HepG2 (cell line): ENCODE data around the gene IGSF21. TPM values are rescaled to one million over a fixed set of nuclear protein-coding genes. Genes with fewer than 3 reads are reported as not detected.

Experiments used
- ATAC-seq: fragments of 200-7000 bp; cut with Tn5 transposase; 3 replicates; pipeline ENCODE4 v1.9.1; 2020; ENCODE audit warnings: mild to moderate bottlenecking, moderate library complexity
- BruUV-seq: library from RNA; stranded (reverse); fragments of 400-500 nt; replicated peaks from 2 replicates; lab custom pipeline; 2021; lab: Mats Ljungman, UMichigan
- CTCF ChIA-PET: fragments of 300-600 bp; formaldehyde crosslinking; extraction: SDS; loops from one replicate; lab custom pipeline; 2021; ENCODE audit warnings: low total read pairs, inconsistent platforms, low intra/inter-chr PET ratio; lab: Yijun Ruan, JAX
- POLR2A ChIA-PET: fragments of 350-600 bp; sonication (Branson Sonifier 250); formaldehyde crosslinking; loops from one replicate; lab custom pipeline; 2020; ENCODE audit warnings: antibody characterized with exemption, inconsistent platforms; lab: Yijun Ruan, JAX
- DNase-seq: peaks from one replicate; pipeline ENCODE4 v3.0.0-alpha.2; 2015; ENCODE audit warnings: low spot score
- FAIRE-seq: peaks from 3 replicates; lab custom pipeline; 2011; peaks lifted over from hg19 to GRCh38; lab: Jason Lieb, UNC
- H2AFZ ChIP-seq: one replicate; pipeline ENCODE4 v1.6.1; 2011; ENCODE audit warnings: low read length, inconsistent platforms
- H3K27ac ChIP-seq: fragments of 300-600 bp; 3 replicates; pipeline ENCODE4 v1.8.0; 2011; ENCODE audit warnings: mixed run types, mild to moderate bottlenecking, mixed read lengths, low read length, inconsistent platforms; ENCODE audit not compliant: insufficient read depth; ENCODE audit errors: extremely low read length
- H3K27me3 ChIP-seq, 2 experiments: fragments of 200-600 bp in 1 of 2; 2 replicates in 1 of 2; 3 replicates in 1 of 2; pipeline versions ENCODE4 v1.6.0 to v1.8.0; 2011; ENCODE audit warnings: low read length in 2 of 2, mild to moderate bottlenecking in 2 of 2, moderate library complexity in 2 of 2, inconsistent platforms in 1 of 2; ENCODE audit not compliant: insufficient read depth in 2 of 2, control insufficient read depth in 1 of 2
- H3K36me3 ChIP-seq, 2 experiments: fragments of 200-600 bp in 1 of 2; replicated peaks in 1 of 2; 2 replicates in 1 of 2; 3 replicates in 1 of 2; pipeline versions ENCODE4 v1.5.1 to v1.8.0; 2011; ENCODE audit warnings: low read length in 2 of 2, inconsistent platforms in 1 of 2; ENCODE audit not compliant: insufficient read depth in 2 of 2, control insufficient read depth in 1 of 2
- H3K4me1 ChIP-seq: 2 replicates; pipeline ENCODE4 v1.5.1; 2012; ENCODE audit warnings: low read length, inconsistent platforms; ENCODE audit not compliant: insufficient read depth
- H3K4me2 ChIP-seq: 2 replicates; pipeline ENCODE4 v1.6.0; 2011; ENCODE audit warnings: low read depth, low read length, inconsistent platforms
- H3K4me3 ChIP-seq, 3 experiments: fragments of 200-600 bp in 1 of 3; sonication (generic), shearing (Covaris generic) in 1 of 3; replicated peaks in 1 of 3; 2 replicates each; pipeline ENCODE4 v1.5.1; 2011 to 2016; ENCODE audit warnings: low read length in 3 of 3, inconsistent platforms in 2 of 3, low read depth in 2 of 3, mild to moderate bottlenecking in 2 of 3, control low read depth in 1 of 3, mixed read lengths in 1 of 3; ENCODE audit not compliant: insufficient read depth in 1 of 3
- H3K79me2 ChIP-seq: one replicate; pipeline ENCODE4 v1.6.1; 2011; ENCODE audit warnings: low read length, inconsistent platforms; ENCODE audit not compliant: insufficient read depth
- H3K9ac ChIP-seq: 2 replicates; pipeline ENCODE4 v1.6.0; 2011; ENCODE audit warnings: mild to moderate bottlenecking, low read depth, low read length, inconsistent platforms; ENCODE audit not compliant: insufficient read depth
- H3K9me3 ChIP-seq: 2 replicates; pipeline ENCODE4 v1.5.1; 2012; ENCODE audit warnings: mild to moderate bottlenecking, low read length
- H4K20me1 ChIP-seq: 2 replicates; pipeline ENCODE4 v1.6.0; 2011; ENCODE audit warnings: inconsistent platforms, mild to moderate bottlenecking, low read length, moderate library complexity; ENCODE audit not compliant: insufficient read depth
- CSRNP2 ChIP-seq: sonication (generic); formaldehyde crosslinking; conservative IDR thresholded peaks from 2 replicates; pipeline ENCODE4 v1.8.0; 2022; ENCODE audit warnings: low read depth, missing genetic modification reagents
- FOXK1 ChIP-seq: sonication (generic); formaldehyde crosslinking; IDR thresholded peaks from 2 replicates; pipeline ENCODE4 v1.4.0; 2020; ENCODE audit warnings: low read depth, missing genetic modification reagents, borderline replicate concordance
- MAFK ChIP-seq, 2 experiments: IDR thresholded peaks in 1 of 2; conservative IDR thresholded peaks in 1 of 2; 2 replicates each; pipeline ENCODE4 v1.6.1; 2011; ENCODE audit warnings: improper control_type of control experiment in 2 of 2, low read length in 2 of 2
- NFYC ChIP-seq: IDR thresholded peaks from 2 replicates; pipeline ENCODE4 v1.6.1; 2016; ENCODE audit warnings: missing genetic modification reagents, missing compliant biosample characterization
- NR0B2 ChIP-seq: sonication (generic); formaldehyde crosslinking; IDR thresholded peaks from 2 replicates; pipeline ENCODE4 v1.4.0; 2020; ENCODE audit warnings: mild to moderate bottlenecking, missing genetic modification reagents
- PCBP1 ChIP-seq: fragments of 200-400 bp; formaldehyde crosslinking; IDR thresholded peaks from 2 replicates; pipeline ENCODE4 v1.6.1; 2017; ENCODE audit warnings: mild to moderate bottlenecking, low read depth, low read length, borderline replicate concordance
- RARG ChIP-seq: sonication (generic); formaldehyde crosslinking; IDR thresholded peaks from 2 replicates; pipeline ENCODE4 v1.4.0; 2020; ENCODE audit warnings: low read depth, mild to moderate bottlenecking, missing genetic modification reagents
- SMAD1 ChIP-seq: sonication (generic); formaldehyde crosslinking; IDR thresholded peaks from 2 replicates; pipeline ENCODE4 v1.4.0; 2020; ENCODE audit warnings: missing genetic modification reagents, low read depth, mild to moderate bottlenecking, borderline replicate concordance
- ZBTB20 ChIP-seq: sonication (generic); formaldehyde crosslinking; IDR thresholded peaks from 2 replicates; pipeline ENCODE4 v1.8.1; 2023; ENCODE audit warnings: missing genetic modification reagents, low read depth, mild to moderate bottlenecking, borderline replicate concordance
- ZNF33A ChIP-seq: sonication (generic); formaldehyde crosslinking; IDR thresholded peaks from 2 replicates; pipeline ENCODE4 v1.5.1; 2020; ENCODE audit warnings: missing genetic modification reagents, mild to moderate bottlenecking, moderate library complexity, borderline replicate concordance
- ZNF644 ChIP-seq: IDR thresholded peaks from 2 replicates; pipeline ENCODE4 v1.6.1; 2016; ENCODE audit warnings: low read depth
- ZNF709 ChIP-seq: sonication (generic); formaldehyde crosslinking; IDR thresholded peaks from 2 replicates; pipeline ENCODE4 v1.5.0; 2020; ENCODE audit warnings: mild to moderate bottlenecking, missing genetic modification reagents
- ZNF749 ChIP-seq: sonication (generic); formaldehyde crosslinking; IDR thresholded peaks from 2 replicates; pipeline ENCODE4 v1.8.0; 2022; ENCODE audit warnings: mild to moderate bottlenecking, missing genetic modification reagents, moderate library complexity, borderline replicate concordance
- WGBS: methylation state at CpG from one replicate; pipeline ENCODE4 v1.1.6; 2017; ENCODE audit warnings: low lambda C conversion rate; 5-methylcytosine and 5-hydroxymethylcytosine counted together
- in situ Hi-C: cut with HindIII; loops from 2 replicates; pipeline ENCODE4 v1.10.0; 2017; ENCODE audit warnings: low pct_unique_long_range_greater_than_20kb; ENCODE audit not compliant: extremely low pct_ligation_motif_present
- intact Hi-C: fragments of 100-400 bp; cut with micrococcal nuclease; formaldehyde crosslinking; loops from one replicate; pipeline ENCODE4 v1.10.0; 2022; ENCODE audit not compliant: unreplicated experiment
- polyA plus RNA-seq, 8 experiments: library from polyadenylated mRNA; depleted of rRNA in 3 of 8; stranded (reverse) in 7 of 8; unstranded in 1 of 8; fragments of >200 nt; fragmentation: Illumina TruSeq in 4 of 8; extraction: Trizol in 4 of 8; gene quantifications; 2 replicates each; pipeline versions ENCODE4 v1.2.1 to v1.2.3, GENCODE V29; 2011 to 2016; ENCODE audit warnings: low read depth in 4 of 8, missing spikeins in 1 of 8, mixed read lengths in 1 of 8; ENCODE audit not compliant: insufficient read depth in 1 of 8
- total RNA-seq, 5 experiments: library from RNA; depleted of rRNA; stranded (reverse); fragments of >200 nt; fragmentation: Illumina TruSeq; extraction: Trizol; gene quantifications; 2 replicates each; pipeline ENCODE4 v1.2.3, GENCODE V29; 2016; ENCODE audit warnings: low read depth in 1 of 5

IGSF21 gene
- total and polyA plus RNA-seq, 2 of the 13 experiments (the other 11 are each of a cell fraction or from before 2014, with no cell fraction given) = not detected

GRCh38 chr1:18397641-18398040, 290.0 kb downstream of the IGSF21 start:
- in situ Hi-C loops (no loop called here), intact Hi-C loops (no loop called here)
- no peak overlapping the region for H3K9ac ChIP-seq
- H3K36me3 ChIP-seq = no peaks in the 10 kb centered on the region
- CTCF ChIA-PET = no interaction called here
- H3K27ac ChIP-seq = no peak overlapping the region
- no peaks in the 10 kb centered on the region for H4K20me1 ChIP-seq
- no peak overlapping the region for H3K4me2 ChIP-seq
- no peak overlapping the region for H2AFZ ChIP-seq
- H3K4me3 ChIP-seq = no peak overlapping the region
- 71% methylated on average over 4 of the region's 4 CpGs for WGBS
- no peaks in the 10 kb centered on the region for H3K9me3 ChIP-seq
- ATAC-seq (no peak), FAIRE-seq (no peak), DNase-seq (no peak)
- no peak for TF ChIP-seq ZNF749 (CRISPR knock-in tag)
- TF ChIP-seq NR0B2 (CRISPR knock-in tag) = no peak
- TF ChIP-seq FOXK1 (CRISPR knock-in tag) = no peak
- TF ChIP-seq ZNF709 (CRISPR knock-in tag) = no peak
- no peak for TF ChIP-seq NFYC (CRISPR knock-in tag)
- no peak for TF ChIP-seq RARG
- no peak for TF ChIP-seq ZNF644
- peaks cover 1 to 22% of the 10 kb centered on the region in 2 experiments; a peak in 3 of 5 replicates for H3K27me3 ChIP-seq
- H3K79me2 ChIP-seq = no peaks in the 10 kb centered on the region
- POLR2A ChIA-PET = no interaction called here
- no TSS peak for BruUV-seq
- H3K4me1 ChIP-seq = no peaks in the 10 kb centered on the region

- DNase-seq (peak; percentile 5), FAIRE-seq (no peak), ATAC-seq (peak; percentile 49)
- no peaks in the 10 kb centered on the region for H3K4me1 ChIP-seq
- H3K79me2 ChIP-seq = no peaks in the 10 kb centered on the region
- H3K4me2 ChIP-seq = no peak overlapping the region
- peaks cover 1 to 21% of the 10 kb centered on the region in 2 experiments; a peak in 3 of 5 replicates for H3K27me3 ChIP-seq
- WGBS = 4% methylated on average over 3 of the region's 5 CpGs
- H2AFZ ChIP-seq = no peak overlapping the region
- H3K36me3 ChIP-seq = no peaks in the 10 kb centered on the region
- ChIA-PET CTCF (no interaction called here), POLR2A (no interaction called here)
- no peak overlapping the region for H3K27ac ChIP-seq
- no peaks in the 10 kb centered on the region for H4K20me1 ChIP-seq
- TF ChIP-seq MAFK (conservative IDR thresholded peaks at IDR 0.05 in 1 of 2, IDR thresholded peaks at IDR 0.05 in 1 of 2; ENCODE audit: low read length in 2 of 2) (no peak), CSRNP2 (CRISPR knock-in tag) (no peak), SMAD1 (CRISPR knock-in tag) (no peak), PCBP1 (no peak), ZBTB20 (CRISPR knock-in tag) (no peak), ZNF33A (CRISPR knock-in tag) (no peak)
- intact Hi-C loops = no loop called here
- H3K9me3 ChIP-seq = no peaks in the 10 kb centered on the region
- no peak overlapping the region for H3K9ac ChIP-seq
- in situ Hi-C loops = no loop called here
- no TSS peak for BruUV-seq
- H3K4me3 ChIP-seq = no peak overlapping the region
Observed at GRCh38 chr1:18398791-18399530, 291.4 kb downstream of the IGSF21 start.
